Activated CD4-positive, alpha-beta T cell treated with anti-CD3 and anti-CD28 coated beads for 4 hours (primary cell): ENCODE data around the gene RAB31.

ENCODE experiments used
- DNase-seq, 2 donors: peaks; one replicate each; pipeline ENCODE4 v3.0.0-alpha.2; 2020

RAB31 gene

GRCh38 chr18:9694952-9695495 lies 13.1 kb upstream of the RAB31 start:
- DNase-seq, result no peak

- no peak for DNase-seq
Measured at GRCh38 chr18:9695605-9696004, 12.5 kb upstream of the RAB31 start.

GRCh38 chr18:9696112-9696511 lies 12.0 kb upstream of the RAB31 start:
- DNase-seq, result no peak

- DNase-seq, result no peak
Measured at GRCh38 chr18:9696701-9697100, 11.4 kb upstream of the RAB31 start.

- DNase-seq, result no peak
Measured at GRCh38 chr18:9697121-9697520, 11.0 kb upstream of the RAB31 start.

GRCh38 chr18:9698497-9698896 lies 9.6 kb upstream of the RAB31 start:
- DNase-seq, result no peak

- DNase-seq, result no peak
Measured at GRCh38 chr18:9700261-9700796, 7.8 kb upstream of the RAB31 start.

GRCh38 chr18:9701609-9702349 lies 6.3 kb upstream of the RAB31 start:
- no peak for DNase-seq

GRCh38 chr18:9704233-9705118 lies 3.6 kb upstream of the RAB31 start:
- DNase-seq, result no peak

GRCh38 chr18:9705183-9705829 lies 2.8 kb upstream of the RAB31 start:
- DNase-seq, result no peak

GRCh38 chr18:9706081-9706935 lies 1.8 kb upstream of the RAB31 start:
- no peak for DNase-seq

GRCh38 chr18:9707381-9708056 lies 582 bp upstream of the RAB31 start:
- no peak for DNase-seq

- no peak for DNase-seq
Measured at GRCh38 chr18:9708434-9709303, 568 bp downstream of the RAB31 start.

- no peak for DNase-seq
Measured at GRCh38 chr18:9709304-9709877, 1.3 kb downstream of the RAB31 start.

- DNase-seq, result no peak
Measured at GRCh38 chr18:9710037-9710436, 1.9 kb downstream of the RAB31 start.

- no peak for DNase-seq
Measured at GRCh38 chr18:9711361-9712129, 3.4 kb downstream of the RAB31 start.

- DNase-seq, result no peak
Measured at GRCh38 chr18:9712130-9712577, 4.1 kb downstream of the RAB31 start.

GRCh38 chr18:9712611-9713010 lies 4.5 kb downstream of the RAB31 start:
- no peak for DNase-seq
